Fibroblast of peridontal ligament (primary cell): ENCODE measurements around the gene SCAF8.
A peak's percentile ranks its signal among the peaks of the same experiment; 100 is the strongest.
"Not testable (repeated sequence)": the region's sequence is repeated elsewhere in the genome, so short reads cannot be mapped to it uniquely, and the experiment has no call there.

Experiments used
- DNase-seq: peaks from one replicate; pipeline ENCODE4 v3.0.0-alpha.2; 2010; ENCODE audit errors: extremely low read depth

The SCAF8 gene, protein sequence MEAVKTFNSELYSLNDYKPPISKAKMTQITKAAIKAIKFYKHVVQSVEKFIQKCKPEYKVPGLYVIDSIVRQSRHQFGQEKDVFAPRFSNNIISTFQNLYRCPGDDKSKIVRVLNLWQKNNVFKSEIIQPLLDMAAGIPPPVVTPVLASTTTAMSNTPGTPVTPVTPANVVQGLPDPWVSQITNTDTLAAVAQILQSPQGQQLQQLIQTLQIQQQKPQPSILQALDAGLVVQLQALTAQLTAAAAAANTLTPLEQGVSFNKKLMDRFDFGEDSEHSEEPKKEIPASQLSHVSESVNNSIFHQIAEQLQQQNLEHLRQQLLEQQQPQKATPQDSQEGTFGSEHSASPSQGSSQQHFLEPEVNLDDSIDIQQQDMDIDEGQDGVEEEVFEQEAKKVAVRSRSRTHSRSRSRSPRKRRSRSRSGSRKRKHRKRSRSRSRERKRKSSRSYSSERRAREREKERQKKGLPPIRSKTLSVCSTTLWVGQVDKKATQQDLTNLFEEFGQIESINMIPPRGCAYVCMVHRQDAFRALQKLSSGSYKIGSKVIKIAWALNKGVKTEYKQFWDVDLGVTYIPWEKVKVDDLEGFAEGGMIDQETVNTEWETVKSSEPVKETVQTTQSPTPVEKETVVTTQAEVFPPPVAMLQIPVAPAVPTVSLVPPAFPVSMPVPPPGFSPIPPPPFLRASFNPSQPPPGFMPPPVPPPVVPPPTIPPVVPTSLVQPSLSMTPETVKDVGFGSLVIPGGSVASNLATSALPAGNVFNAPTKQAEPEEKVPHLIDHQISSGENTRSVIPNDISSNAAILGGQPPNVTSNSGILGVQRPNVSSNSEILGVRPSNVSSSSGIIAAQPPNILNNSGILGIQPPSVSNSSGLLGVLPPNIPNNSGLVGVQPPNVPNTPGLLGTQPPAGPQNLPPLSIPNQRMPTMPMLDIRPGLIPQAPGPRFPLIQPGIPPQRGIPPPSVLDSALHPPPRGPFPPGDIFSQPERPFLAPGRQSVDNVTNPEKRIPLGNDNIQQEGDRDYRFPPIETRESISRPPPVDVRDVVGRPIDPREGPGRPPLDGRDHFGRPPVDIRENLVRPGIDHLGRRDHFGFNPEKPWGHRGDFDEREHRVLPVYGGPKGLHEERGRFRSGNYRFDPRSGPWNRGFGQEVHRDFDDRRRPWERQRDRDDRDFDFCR (N-terminal part only)

DNA sequence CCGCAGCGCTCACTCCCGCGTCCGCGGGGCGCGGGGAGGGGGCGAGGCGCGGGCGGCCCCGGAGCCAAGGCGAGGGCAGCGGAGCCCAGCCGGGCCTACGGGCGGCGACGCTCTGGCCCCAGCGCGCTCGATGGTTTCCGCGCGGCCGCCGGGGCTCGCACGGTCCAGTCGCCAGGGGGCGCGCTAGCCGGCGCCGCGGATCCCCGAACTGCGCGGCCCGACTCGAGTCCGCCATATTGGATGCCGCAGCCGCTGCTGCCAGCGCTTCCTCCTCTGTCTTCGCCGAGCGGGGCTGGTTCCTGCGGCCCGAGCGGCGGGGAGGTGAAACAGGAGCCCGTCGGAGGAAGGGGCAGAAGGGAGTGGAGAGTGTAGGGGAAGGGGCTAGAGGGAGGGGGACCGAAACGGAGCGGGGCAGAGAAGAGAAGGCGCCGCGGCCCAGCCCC is at the start of gene SCAF8:
Gene SCAF8, plus strand, starts transcription at position 234 of the 443 bp plus-strand sequence. CDS start 485 bp downstream, outside the sequence.
- peak; percentile 74 for DNase-seq

DNA sequence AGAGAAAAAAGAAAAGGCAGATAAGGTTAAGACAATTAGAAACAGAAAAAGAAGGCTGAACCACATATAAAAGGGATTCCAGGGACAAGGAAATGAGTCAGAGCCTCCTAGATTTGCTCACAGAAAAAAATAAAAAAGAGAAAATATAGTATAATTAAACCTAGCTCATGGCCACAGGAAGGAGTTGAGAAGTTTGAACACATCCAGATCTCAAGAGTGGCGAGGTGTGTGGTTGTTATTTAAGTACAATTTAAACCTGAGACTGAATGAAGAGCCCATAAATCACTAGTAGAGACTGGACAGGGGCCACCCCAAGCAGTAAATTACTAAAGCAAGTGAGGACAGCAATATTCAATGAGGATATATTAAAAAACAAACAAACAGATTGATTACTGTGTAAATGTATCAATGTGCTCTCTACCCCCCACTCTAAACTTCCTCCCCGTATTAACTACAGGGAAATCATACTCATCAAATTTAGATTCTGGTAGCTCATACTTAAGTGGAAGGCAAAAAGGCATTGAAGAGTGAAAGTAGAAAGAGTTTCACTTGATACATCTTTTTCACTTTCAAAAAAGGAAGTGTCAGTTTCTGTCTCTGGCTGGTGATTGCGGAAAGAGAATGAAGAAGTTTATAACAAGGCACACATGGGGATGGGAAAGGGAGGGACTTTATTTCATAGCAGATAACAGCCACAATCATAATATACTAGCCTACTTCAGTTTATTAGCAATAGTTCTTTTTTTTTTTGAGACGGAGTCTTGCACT is 49.3 kb upstream of the SCAF8 start:
- peak; percentile 53 for DNase-seq

DNA sequence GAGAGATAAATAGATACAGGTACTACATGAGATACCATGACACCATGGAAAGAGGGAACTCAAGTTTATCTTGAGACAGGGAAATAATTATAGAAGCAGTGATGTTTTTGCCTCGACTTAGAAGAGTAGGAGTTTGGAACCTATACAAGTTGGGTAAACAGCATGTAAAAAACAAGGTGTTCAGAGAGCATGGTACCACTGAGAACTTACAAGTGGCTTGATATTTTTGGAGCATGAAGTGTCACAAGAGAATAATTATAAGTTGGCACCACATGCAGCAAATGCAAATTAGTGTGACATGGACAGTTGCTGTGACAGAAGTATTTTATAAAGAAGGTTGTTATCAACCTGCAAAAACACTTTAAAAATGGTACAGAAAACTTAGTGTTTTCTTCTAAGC is 47.1 kb upstream of the SCAF8 start:
- no peak for DNase-seq

DNA sequence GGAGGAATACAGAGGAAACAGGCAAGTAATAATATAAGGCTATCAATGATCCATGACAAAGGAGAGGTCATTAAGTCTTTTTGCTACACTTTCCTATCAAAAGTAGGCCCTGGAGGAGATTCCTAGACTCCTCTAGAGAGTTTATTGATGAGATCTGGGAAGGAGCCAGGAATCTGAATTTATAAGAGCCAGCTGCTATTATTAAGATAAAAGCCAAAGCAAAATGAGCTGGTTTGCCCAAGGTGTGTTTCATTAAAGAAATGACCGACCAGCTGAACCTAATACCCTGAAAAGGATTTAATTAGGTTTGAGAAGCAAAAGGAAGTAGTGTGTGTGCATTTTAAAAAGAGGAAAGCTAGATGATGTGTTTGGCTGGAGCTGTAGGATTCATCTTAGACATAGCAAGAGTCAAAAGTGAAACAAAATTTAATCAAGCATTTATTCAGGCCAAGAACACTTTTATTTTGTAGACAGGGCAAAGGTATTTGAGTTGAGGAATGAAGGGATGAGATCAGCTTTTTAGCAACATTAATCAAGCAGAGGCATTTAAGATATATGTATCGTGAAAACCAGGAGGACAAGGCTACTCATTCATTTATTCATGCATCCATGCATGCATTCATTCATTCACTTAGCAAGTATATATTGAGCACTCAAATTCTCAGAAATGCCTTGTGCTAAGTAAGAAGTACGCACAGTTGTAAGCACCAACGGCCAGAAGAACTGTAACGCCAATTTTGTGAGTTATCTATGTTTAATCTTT is 43.5 kb upstream of the SCAF8 start:
- no peak for DNase-seq

DNA sequence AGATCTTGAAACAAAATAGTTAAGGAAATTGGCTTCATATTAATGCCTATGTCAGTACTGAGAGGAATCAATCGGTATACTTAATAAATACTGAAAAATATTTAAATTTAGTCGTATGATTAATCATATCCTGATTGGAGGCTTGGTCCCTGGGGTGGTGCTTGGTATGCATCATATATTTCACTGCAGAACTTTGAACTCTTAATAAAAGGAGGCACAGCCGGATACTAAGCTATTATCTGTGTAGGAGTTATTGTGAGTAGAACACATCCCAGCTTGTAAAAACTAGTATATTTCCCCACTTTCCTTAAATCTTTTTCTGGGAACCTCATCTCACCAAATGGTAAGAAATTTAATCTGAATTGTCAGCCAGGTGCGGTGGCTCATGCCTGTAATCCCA is 42.4 kb upstream of the SCAF8 start:
- DNase-seq, result no peak

DNA sequence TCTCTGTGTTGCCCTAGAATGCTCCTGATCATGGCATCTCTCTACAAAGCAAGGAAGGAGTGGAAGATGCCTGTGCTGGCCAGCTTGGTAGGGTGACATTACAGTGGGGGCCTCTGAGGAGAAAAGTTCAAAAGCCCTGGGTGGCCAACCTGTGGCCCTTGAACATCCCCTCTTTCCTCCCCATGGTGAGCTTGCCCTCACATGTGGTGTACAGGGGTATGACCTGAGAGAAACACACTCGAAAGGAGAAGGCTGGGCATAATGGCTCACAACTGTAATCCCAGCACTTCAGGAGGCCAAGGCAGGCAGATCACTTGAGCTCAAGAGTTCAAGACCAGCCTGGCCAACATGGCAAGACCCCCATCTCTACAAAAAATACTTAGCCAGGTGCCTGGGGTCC is 36.6 kb upstream of the SCAF8 start:
- DNase-seq, result no peak

DNA sequence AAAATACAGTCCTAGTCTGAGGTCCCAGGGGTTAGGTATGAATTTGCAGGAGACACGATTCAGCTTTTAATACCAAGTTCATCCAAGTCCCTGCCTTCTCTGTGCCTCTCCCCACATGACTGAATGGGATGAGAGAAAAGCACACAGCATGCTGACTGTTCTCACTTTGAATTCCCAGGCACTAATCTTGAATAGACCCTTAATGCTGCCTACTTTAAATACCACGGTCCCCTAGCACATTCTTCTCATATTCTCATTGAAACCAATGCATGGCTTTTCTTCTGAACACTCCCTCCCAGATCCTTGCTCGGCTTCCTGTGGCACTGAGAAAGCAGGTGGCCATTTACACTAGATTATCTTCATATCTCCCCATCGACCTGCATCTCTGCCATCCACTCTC is 30.1 kb upstream of the SCAF8 start:
- DNase-seq, result no peak

DNA sequence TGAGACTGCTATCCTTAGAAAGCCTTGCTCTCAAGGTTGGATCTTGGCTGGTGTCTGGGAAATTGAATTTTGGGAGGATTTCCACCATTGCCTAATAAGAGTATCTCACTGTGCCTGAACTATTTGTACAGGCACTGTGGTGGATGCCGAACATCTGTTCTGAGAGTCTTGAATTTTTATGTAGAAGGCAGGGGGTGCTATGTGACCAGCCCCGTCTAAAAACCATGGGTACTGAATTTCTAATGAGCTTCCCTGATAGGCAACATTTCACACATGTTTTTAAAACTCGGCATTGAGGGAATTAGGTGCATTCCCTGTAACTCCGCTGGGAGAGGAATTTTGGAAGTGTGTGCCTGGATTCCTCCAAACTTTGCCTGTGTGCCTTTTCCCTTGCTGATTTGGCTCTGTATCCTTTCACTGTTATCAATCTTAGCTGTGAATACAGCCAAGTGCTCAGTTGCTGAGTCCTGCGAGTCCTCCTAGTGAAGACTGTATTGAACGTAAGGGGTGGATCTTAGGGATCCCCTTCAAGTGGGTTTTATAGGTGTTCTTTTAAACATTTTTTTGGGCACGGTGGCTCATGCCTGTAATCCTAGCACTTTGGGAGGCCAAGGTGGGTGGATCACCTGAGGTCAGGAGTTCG is 27.6 kb upstream of the SCAF8 start:
- no peak for DNase-seq

DNA sequence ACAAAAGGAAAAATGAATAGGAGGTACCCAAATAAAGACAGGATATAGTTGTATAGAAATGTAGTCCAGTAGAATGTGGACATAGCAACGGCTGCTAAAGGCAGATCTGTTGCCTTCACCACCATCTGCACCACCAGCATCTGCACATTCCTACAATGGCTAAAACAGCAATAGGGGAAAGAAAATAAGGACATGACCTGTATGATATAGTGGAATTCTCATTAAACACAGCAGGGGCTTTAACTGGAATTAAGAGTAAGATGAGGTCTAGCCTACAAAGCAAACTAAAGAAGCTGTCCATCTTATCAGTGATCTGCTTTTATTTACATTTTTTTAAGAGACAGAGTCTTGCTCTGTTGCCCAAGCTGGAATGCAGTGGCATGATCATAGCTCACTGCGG is 26.8 kb upstream of the SCAF8 start:
- DNase-seq, result no peak

DNA sequence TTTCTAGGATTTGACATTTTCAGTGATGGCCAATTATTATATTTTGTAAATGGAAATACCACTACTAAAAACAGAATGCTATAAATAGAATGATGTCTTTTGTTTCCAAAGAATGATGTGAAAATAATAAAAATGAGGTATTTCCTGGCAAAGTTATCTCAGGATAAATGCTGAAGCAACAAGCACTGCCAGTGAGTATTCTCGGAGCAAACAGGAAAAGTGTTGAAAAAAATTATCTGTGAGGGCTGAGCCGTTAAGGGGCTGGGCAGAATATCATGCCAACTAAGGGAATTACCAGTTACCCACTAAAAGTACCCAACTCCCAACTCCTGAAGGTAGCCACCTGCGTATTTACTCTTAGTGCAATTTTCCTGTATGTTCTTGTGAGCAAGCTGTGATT is 23.6 kb upstream of the SCAF8 start:
- no peak for DNase-seq

DNA sequence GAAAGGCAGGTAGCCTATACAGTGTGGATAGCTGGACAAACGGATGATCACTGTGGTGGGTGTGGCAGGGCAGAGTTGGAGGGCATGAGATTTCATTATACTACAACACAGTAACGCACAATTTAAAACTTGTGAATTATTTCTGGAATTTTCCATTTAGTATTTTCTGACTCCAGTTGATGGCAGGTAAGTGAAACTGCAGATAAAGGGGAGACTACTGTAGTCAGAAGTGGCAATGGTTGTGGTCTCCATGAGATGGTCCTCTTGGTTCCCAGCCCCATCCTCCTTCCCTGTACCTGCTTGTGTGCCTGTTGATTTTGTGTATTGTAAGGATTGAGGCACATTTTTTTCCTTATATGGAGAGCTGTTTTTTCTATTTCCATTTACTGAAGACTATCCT is 22.5 kb upstream of the SCAF8 start:
- no peak for DNase-seq

DNA sequence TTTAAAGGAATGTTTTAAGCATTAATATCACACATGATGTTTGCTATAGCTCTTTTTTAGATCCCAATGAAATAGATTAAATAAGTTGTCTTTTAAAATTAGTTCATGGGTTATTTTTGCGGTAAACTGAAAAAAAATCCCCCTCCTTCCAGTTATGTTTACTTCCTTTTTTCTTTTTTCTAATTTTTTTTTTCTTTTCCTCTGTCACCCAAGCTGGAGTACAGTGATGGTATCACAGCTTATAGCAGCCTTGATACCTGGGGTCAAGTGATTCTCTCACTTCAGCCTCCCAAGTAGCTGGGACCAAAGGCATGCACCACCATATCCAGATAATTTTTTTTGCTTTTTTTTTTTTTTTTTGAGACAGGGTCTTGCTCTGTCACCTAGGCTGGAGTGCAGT is 17.8 kb upstream of the SCAF8 start:
- DNase-seq, result no peak

DNA sequence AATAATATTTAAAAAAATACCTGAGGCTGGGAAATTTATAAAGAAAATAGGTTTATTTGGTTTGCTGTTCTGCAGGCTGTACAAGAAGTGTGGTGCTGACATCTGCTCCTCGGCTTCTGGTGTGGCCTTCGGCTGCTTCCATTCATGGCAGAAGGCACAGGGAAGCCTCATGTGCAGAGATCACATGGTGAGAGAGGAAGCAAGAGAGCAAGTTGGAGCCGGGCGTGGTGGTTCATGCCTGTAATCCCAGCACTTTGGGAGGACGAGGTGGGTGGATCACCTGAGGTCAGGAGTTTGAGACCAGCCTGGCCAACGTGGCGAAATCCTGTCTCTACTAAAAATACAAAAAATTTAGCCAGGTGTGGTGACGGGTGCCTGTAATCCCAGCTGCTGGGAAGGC is 16.9 kb upstream of the SCAF8 start:
- DNase-seq, result not testable (repeated sequence)

DNA sequence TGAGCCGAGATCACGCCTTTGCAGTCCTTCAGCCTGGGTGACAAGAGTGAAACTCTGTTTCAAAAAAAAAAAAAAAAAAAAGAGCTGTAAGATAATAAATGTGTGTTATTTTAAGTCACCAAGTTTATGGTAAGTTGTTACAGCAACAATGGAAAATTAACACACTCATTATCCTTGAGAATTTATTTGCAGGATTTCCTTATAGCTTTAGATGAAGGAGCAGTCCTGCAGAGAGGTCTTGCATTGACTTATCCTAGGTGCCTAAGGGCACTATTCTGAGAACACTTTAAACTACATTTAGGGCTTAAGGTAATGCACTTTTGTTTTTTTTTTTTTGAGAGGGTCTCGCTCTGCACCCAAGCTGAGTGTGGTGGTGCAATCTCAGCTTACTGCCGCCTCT is 13.8 kb upstream of the SCAF8 start:
- DNase-seq, result no peak

DNA sequence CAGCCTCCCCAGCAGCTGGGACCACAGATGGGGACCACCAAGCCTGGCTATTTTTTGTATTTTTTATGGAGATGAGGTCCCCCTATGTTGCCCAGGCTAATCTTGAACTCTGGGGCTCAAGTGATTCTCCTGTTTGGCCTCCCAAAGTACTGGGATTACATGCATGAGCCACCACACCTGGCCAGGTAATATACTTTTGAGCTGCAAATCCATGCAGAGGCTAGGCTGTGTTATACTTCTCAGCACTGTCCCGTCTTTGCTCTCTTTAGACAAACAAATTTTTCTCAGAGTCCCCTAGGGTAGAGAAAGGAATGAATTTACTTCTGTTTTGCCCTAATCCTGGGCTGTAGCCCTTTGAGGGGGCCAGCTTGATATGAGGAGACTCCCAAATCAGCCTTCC is 13.4 kb upstream of the SCAF8 start:
- DNase-seq, result no peak

DNA sequence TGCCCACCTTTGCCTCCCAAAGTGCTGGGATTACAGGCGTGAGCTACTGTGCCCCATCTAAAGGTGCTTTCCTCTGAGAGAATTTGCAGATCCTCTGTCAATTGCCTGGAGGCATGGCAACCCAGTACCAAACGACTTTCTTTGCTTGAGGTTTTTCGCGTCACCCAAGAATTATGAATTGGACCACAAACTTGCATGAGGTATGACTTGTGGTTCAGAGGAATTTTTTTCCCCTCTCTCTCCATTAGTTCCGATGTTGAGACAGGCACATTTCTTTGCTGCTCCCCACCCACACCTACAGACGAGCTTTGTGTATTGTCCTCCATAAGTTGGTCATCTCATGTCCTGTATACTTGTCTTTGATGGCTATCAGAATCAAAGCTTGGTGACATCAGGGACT is 11.8 kb upstream of the SCAF8 start:
- peak; percentile 72 for DNase-seq

DNA sequence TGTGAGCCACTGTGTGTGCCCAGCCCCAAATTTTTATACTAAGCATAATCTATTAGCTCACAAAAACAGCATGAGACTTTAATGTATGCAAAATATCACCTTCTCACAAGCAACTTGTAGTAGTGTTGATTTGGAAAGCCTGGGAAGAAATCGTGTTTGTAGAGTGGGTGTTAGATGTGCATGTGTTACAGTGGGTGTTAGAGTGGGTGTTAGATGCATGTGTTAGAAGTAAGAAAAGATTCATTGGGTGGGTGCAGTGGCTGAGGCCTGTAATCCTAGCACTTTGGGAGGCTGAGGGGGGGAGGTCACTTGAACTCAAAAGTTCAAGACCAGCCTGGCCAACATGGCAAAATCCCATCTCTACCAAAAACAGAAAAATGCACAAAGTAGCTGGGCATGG is 6.3 kb upstream of the SCAF8 start:
- no peak for DNase-seq

DNA sequence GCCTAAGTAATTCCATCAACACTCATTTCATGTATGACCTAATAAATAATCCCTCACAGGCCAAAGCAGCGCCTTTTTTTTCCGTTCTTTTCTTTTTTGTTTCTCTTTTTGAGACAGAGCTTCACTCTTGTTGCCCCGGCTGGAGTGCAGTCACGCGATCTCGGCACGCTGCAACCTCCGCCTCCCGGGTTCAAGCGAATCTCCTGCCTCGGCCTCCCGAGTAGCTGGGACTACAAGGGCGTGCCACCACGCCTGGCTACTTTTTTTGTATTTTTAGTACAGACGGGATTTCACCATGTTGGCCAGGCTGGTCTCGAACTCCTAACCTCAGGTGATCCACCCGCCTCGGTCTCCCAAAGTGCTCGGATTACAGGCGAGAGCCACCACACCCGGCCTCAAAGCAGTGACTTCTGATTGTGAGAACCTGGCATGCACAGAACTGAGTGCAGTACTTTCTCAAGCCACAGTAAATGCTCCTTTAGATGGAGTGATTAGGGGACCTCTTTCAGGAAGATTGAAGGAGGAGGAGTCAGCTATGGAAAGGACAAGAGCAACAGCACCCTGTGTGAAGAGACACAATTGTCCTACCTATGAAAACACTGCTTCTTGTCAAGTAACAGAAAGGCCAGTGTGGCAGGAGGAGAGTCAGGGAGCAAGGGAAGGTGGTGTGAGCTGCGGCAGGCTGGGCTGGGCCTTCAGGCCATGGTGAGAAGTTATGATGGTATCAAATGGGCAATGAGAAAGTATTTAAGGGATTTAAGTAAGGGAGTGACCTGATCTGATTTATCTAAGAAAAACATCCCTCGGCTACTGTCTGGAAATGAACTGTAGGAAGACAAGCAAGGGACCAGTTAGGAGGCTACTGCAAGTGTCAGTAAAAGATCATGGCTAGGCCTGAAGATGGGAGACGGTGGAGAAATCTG is 1.7 kb upstream of the SCAF8 start:
- DNase-seq, result no peak

DNA sequence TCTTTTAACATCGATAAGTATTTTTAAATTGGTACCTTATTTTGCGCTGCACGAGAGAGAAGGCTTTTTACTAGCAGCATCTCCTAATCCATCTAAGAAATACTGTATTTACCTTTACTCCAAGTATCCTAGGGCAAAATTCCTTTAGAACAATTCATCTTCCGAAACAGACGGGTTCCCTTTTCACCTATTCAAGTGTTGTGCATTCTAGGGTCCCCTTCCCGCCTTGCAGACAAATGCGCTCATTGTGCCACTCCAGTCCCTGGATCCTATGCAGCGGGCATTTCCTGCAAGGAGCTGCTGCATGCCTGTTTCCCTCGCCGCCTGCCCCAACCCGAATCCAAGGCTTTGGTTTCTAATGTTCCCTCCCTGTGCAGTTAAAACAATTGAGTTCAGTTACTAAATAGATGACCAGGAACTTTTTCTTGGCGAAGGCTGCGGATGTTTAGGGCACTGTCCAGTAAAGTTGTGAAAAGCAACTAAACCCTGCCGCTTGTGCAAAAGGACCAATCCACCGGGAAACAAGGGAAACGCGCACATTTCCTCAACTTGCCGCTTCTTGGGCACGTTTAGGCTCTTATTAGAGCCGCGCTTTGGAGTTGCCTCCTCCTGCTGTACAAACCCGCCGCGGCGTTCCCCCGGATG is 556 bp upstream of the SCAF8 start:
- peak; percentile 67 for DNase-seq
